AG04449 (cell line): ENCODE measurements around the gene IBA57.

Experiments used
- CTCF ChIA-PET: fragments of 350-600 bp; formaldehyde crosslinking; extraction: SDS; loops from one replicate; lab custom pipeline; 2021; ENCODE audit warnings: antibody characterized with exemption; lab: Yijun Ruan, JAX
- POLR2A ChIA-PET: fragments of 400-600, 350-600 bp; formaldehyde crosslinking; extraction: SDS; loops from one replicate; lab custom pipeline; 2020; ENCODE audit warnings: antibody characterized with exemption, inconsistent platforms; lab: Yijun Ruan, JAX
- DNase-seq: peaks from one replicate; pipeline ENCODE4 v3.0.0-alpha.2; 2010; ENCODE audit warnings: low read depth, low spot score
- H3K4me3 ChIP-seq: 2 replicates; pipeline ENCODE4 v1.5.1; 2011; ENCODE audit warnings: low read depth, mild to moderate bottlenecking, control low read depth, low read length
- TF ChIP-seq, protein P1 (sequence below): IDR thresholded peaks from one replicate; pipeline ENCODE4 v1.5.1; 2011; ENCODE audit warnings: mild to moderate bottlenecking, moderate library complexity, low read length, control low read depth, inconsistent platforms; ENCODE audit not compliant: insufficient read depth; ENCODE audit errors: missing control alignments

Gene IBA57

GRCh38 chr1:228197555-228198147 is 32.0 kb downstream of the IBA57 start:
- H3K4me3 ChIP-seq = no peak overlapping the region
- TF ChIP-seq, protein P1, sequence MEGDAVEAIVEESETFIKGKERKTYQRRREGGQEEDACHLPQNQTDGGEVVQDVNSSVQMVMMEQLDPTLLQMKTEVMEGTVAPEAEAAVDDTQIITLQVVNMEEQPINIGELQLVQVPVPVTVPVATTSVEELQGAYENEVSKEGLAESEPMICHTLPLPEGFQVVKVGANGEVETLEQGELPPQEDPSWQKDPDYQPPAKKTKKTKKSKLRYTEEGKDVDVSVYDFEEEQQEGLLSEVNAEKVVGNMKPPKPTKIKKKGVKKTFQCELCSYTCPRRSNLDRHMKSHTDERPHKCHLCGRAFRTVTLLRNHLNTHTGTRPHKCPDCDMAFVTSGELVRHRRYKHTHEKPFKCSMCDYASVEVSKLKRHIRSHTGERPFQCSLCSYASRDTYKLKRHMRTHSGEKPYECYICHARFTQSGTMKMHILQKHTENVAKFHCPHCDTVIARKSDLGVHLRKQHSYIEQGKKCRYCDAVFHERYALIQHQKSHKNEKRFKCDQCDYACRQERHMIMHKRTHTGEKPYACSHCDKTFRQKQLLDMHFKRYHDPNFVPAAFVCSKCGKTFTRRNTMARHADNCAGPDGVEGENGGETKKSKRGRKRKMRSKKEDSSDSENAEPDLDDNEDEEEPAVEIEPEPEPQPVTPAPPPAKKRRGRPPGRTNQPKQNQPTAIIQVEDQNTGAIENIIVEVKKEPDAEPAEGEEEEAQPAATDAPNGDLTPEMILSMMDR = no peak
- no peak for DNase-seq
- POLR2A ChIA-PET = no interaction called here
- CTCF ChIA-PET = interaction anchor here (0.6 kb wide), 1 partner anchor 8 kb away, joined by 3 read pairs; no protein-coding TSS in a partner anchor

DNA sequence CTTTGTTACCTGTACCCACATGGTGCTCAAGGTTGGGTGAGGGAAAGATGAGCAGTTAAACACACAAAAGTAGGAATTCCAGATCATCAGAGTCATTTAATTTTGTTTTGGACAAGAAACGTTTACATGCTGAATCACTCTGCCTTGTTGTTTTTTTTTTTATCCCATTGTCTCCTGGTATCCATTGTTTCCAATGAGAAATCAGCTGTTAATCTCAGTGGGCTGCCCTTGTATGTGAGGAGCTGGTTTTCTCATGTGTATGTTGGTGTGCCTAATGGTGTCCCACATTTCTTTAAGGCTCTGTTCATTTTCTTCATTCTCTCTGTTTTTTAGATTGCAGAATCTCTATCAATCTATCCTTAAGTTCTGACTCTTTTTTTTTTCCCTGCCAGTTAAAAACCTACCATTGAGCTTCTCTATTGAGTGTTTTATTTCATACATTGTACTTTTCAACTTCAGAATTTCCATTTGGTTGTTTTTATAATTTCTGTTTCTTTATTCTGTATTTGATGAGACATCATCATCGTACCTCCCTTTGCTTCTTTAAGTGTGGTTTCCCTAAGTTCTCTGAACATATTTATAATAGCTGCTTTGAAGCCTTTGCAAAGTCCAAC is 33.5 kb downstream of the IBA57 start:
- POLR2A ChIA-PET = no interaction called here
- no peak for DNase-seq
- CTCF ChIA-PET = interaction anchor here (0.6 to 1.5 kb wide), 2 partner anchors 15 to 33 kb away, joined by 3 to 5 read pairs; partner anchors contain the start of gene IBA57

DNA sequence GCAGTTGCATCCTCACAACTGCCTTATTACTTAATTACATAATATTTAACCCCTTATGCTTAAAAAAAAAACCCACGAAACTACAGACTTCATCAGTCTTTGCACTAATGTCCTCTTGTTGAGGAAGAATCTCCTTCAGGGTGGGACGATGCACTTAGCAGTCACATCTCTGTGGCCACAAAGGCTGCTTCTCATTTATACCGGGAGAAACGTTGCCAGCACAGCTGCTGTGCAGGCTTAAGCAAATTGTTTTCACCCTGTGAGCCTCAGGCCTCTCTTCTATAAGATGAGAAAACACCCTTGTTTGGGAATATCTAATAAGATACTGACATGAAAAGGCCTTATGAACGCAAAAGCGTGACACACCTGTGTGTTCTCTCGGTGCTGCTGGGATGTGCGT is 39.4 kb downstream of the IBA57 start:
- H3K4me3 ChIP-seq = no peak overlapping the region
- POLR2A ChIA-PET = no interaction called here
- DNase-seq = no peak
- CTCF ChIA-PET = interaction anchor here (1.2 to 2.4 kb wide), 2 partner anchors 9 to 30 kb away, joined by 3 to 8 read pairs; no protein-coding TSS in a partner anchor
- TF ChIP-seq, protein P1 = no peak

More for the DNA sequence above, 33.5 kb downstream of the IBA57 start:
- TF ChIP-seq, protein P1 = no peak
- H3K4me3 ChIP-seq = no peak overlapping the region

- TF ChIP-seq, protein P1 = no peak
- ChIA-PET POLR2A (no interaction called here), CTCF (interaction anchor here (0.6 to 2.4 kb wide), 4 partner anchors 8 to 30 kb away, joined by 3 to 8 read pairs (median 4); no protein-coding TSS in a partner anchor)
- DNase-seq = no peak
- no peak overlapping the region for H3K4me3 ChIP-seq
Observed at GRCh38 chr1:228205526-228206436, 40.2 kb downstream of the IBA57 start.

DNA sequence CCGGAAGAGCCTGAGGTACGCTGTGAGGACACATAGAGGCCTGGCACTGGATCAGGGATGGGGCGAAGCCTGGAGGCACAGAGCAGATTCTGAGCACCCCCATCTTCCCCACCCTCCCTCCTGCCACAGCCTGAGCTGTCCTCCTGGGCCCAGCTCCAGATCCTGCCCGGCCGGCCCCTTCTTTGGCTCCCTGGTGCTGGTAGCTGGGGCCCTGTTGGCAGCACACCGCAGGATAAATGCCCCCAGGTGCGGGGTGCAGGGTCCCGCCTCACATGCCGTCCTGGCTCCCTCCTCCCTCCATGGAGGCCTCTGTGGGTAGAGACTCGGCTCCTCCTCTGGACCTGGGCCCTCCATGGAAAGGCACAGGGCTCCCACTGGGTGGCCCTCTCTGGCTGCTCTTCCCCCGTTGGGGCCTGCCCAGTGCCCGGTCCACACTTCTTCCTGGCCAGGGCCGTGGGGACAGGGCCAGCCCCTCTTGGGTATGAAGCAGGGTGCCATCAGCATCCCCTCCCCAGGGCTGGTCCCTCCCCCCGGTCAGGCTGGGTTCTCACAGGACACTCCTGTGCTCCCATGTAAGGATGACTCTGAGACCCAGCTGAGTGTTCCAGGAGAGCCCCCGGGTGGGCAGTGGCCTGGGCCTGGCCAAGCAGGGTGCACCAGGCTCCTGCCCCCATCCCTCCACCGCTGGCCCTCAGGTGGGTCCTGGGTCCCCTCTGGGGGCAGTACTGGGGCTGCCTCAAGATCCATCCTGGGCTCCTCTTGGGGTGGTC is 41.2 kb downstream of the IBA57 start:
- no peak for DNase-seq
- H3K4me3 ChIP-seq = no peak overlapping the region
- ChIA-PET CTCF (interaction anchor here (1.2 kb wide), 1 partner anchor 11 kb away, joined by 4 read pairs; no protein-coding TSS in a partner anchor), POLR2A (no interaction called here)
- TF ChIP-seq, protein P1 = no peak
